ENCODE data around the gene TENM4. TPM values are rescaled to one million over a fixed set of nuclear protein-coding genes. Genes with fewer than 3 reads are reported as not detected.

TENM4 gene
- total and polyA plus RNA-seq, 2 of the 13 experiments (the other 11 are each of a cell fraction or from before 2014, with no cell fraction given), result not detected

- FAIRE-seq, result no peak
- DNase-seq (ENCODE audit: low spot score), result no peak
- WGBS (ENCODE audit: low lambda C conversion rate), result 9% methylated on average over 3 of the region's 3 CpGs
- BruUV-seq (replicated peaks), result no TSS peak
- Histone ChIP-seq H4K20me1 (ENCODE audit: insufficient read depth, low read length) (no peaks in the 10 kb centered on the region), H3K9me3 (ENCODE audit: low read length) (no peaks in the 10 kb centered on the region), H3K4me3 (replicated peaks in 1 of 3; ENCODE audit: insufficient read depth in 1 of 3, low read depth in 2 of 3, low read length in 3 of 3) (no peak overlapping the region), H3K9ac (ENCODE audit: insufficient read depth, low read depth, low read length) (no peak overlapping the region), H3K4me2 (ENCODE audit: low read depth, low read length) (no peak overlapping the region), H3K4me1 (ENCODE audit: insufficient read depth, low read length) (no peaks in the 10 kb centered on the region), H3K27ac (ENCODE audit: extremely low read length, insufficient read depth, low read length) (no peak overlapping the region), H3K36me3 (replicated peaks in 1 of 2; ENCODE audit: control insufficient read depth in 1 of 2, insufficient read depth in 2 of 2, low read length in 2 of 2) (no peaks in the 10 kb centered on the region), H2AFZ (ENCODE audit: low read length) (no peak overlapping the region), H3K79me2 (ENCODE audit: insufficient read depth, low read length) (no peaks in the 10 kb centered on the region), H3K27me3 (ENCODE audit: control insufficient read depth in 1 of 2, insufficient read depth in 2 of 2, low read length in 2 of 2) (peaks cover 0 to 4% of the 10 kb centered on the region in 2 experiments; a peak in 2 of 5 replicates)
- ATAC-seq, result no peak
- intact Hi-C loops (cut with micrococcal nuclease; ENCODE audit: unreplicated experiment), result no loop called here
- in situ Hi-C loops (cut with HindIII; ENCODE audit: extremely low pct_ligation_motif_present, low pct_unique_long_range_greater_than_20kb), result no loop called here
- CTCF ChIA-PET (ENCODE audit: low intra/inter-chr PET ratio, low total read pairs), result no interaction called here
- POLR2A ChIA-PET, result no interaction called here
- TF ChIP-seq MEIS1 (CRISPR knock-in tag; IDR thresholded peaks at IDR 0.05; ENCODE audit: borderline replicate concordance) (no peak), KIAA2018 (CRISPR knock-in tag; IDR thresholded peaks at IDR 0.05; ENCODE audit: borderline replicate concordance) (no peak), MNT (IDR thresholded peaks at IDR 0.05) (no peak), GMEB2 (CRISPR knock-in tag; IDR thresholded peaks at IDR 0.05; ENCODE audit: low read depth) (no peak), DBP (CRISPR knock-in tag; IDR thresholded peaks at IDR 0.05; ENCODE audit: not compliant biosample characterization) (no peak), REST (IDR thresholded peaks at IDR 0.05; ENCODE audit: borderline replicate concordance in 1 of 2, low read depth in 1 of 2, low read length in 2 of 2) (peak in 1 of 2 experiments; percentile 76; a peak in 3 of 4 replicates), MIER2 (CRISPR knock-in tag; IDR thresholded peaks at IDR 0.05) (0 out of 2 replicates have a peak, but pooled peaks have one; percentile 32)
Observed at GRCh38 chr11:78768345-78768744, 672.5 kb downstream of the TENM4 start.

Data from HepG2 (cell line).